HG02943 (cell line): ENCODE measurements around the gene IGSF3.

Experiments used
- ATAC-seq: cut with Tn5 transposase; IDR thresholded peaks from one replicate; pipeline ENCODE4 v1.9.1; 2021; ENCODE audit warnings: mild to moderate bottlenecking, low read depth, moderate library complexity; ENCODE audit not compliant: unreplicated experiment

The IGSF3 gene

DNA sequence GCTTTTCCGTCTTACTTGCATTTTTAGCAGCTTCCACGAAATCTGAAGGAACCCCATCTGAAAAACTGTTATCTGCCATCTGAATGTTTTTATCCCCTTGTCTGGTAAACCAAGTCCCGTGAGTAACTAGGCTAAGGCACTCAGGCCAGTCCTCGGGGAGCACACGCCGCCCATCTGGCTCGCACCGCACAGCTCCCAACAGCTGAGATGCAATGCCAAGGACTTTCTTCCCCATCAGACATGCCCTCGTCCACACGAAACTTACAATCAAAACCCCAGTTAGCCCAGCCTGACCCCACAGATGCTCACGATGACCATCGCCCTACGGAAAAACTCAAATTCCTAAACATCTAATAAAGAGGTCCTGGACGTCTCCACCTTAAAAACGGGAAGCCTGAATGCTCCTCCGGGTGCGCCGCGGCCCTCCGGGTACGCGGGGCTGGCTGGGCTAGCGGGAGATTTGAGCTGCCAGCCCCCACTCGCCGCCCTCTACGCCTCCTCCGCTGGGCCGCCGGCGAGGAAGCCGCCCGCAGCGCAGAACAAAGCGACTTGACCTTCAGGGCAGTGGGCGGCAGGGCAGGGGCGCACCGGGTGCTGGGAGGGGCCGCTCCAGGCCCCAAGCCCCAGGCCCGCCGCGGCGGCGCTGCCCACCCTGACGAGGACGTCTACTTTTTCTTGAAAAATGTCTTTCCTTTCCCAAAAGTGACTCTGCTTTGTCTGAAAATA lies 133.4 kb downstream of the IGSF3 start:
- no peak for ATAC-seq

DNA sequence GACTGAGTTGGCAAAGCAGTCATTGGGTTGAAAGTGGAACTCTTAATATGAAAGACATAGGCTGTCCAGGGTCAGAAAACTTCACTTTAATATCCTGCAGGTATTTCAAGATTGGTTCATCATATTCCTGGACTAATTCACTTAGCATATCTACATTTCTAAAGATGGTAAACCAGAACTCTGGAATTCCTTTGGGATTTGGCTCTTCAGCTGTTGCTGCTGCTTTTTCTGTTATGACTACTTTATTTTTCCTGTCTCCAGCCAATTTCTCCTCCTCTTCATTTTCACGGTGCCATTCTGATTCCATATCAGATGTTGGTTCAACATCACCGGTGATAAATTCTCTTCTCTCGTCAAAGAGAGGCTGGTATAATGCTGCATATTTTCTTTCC lies 134.1 kb downstream of the IGSF3 start:
- no peak for ATAC-seq

DNA sequence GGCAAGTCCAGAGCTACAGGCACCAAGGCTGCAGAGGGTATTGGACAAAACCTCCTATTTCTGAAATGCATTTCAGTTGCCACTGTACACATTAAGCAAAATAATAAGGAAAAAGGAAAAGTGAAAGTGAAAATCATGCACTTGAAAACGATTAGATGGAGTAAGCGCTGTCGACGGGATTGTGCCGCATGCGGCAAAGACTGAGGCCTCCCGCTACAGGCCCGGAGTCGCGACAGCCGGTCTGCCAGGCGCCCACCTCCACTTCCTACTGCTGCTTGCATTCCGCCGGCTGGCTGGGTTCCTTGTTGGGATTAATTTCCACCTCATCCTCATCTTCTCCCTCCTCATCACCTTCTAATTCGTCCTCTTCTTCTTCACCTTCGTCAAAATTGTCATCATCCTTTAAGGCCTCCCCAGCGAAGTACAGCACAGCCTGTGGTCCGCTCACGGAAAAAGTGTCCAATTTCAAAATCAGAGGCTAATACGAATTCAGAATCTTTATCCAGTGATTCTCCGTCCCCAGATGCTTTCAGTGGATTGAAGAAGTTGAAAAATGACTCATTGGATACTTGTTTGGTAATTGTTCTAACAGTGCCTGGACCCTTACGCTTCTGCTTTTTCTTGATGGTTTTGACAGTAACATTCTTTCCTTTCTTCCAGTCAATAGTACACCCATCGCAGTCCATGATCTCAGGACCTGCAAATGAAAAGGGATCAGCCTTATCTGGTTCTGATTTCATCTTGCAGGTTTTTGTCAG lies 134.7 kb downstream of the IGSF3 start:
- no peak for ATAC-seq

DNA sequence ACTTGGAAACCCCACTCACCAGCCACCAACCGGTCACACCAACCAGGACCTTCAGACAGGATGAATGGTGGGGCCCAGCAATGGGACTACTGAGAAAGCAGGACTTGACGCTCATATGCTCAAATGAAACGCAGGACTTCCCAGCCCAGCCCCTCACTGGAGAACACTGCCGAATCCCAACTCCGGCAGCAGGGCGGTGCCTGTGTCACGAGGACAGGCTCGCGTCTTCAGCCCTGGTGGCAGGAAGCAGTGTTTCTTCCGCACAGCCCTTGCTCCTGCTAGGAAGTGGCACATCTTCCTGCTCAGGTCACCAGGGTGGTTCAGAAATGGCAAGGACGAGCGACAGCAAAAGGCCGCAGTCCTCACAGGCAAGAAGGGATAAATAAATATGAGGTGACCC lies 135.6 kb downstream of the IGSF3 start:
- no peak for ATAC-seq

DNA sequence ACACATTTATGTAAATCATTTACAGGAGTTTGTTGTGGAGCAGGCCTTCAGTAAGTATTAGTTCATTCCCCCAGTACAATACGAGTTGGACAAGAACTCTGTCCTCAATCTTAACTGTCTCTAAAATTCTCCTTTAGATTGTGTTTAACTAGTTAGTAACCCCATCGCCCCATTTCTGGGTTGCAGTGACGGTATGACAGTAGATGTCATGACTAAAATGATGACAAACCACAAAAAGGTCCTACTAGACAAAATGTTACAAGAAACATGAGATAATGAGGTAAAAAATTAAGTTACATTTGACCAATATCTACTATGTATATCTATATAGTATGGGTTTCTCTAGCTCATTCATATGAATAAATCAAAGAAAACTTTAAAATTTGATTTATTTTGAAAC lies 137.9 kb downstream of the IGSF3 start:
- no peak for ATAC-seq

DNA sequence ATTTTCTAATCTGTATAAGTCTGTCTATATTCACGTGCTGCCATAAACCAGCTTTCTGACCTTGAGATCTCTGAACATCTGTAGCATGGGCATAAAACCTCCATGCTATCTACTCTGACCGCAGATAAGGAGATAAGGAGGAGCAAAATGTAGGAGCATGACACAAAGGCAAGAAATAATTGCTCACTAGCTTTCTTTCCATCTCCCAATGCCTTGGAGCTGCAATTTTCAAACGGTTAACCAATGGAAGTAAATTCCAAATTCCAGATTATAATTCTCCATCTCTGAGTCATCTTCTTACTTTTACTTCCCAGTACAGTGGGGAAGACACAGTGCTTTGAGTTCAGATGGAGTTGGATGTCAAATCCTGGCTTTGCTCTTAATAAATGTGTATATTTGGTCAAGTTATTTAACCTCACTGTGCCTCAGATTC lies 138.3 kb downstream of the IGSF3 start:
- ATAC-seq = no peak

DNA sequence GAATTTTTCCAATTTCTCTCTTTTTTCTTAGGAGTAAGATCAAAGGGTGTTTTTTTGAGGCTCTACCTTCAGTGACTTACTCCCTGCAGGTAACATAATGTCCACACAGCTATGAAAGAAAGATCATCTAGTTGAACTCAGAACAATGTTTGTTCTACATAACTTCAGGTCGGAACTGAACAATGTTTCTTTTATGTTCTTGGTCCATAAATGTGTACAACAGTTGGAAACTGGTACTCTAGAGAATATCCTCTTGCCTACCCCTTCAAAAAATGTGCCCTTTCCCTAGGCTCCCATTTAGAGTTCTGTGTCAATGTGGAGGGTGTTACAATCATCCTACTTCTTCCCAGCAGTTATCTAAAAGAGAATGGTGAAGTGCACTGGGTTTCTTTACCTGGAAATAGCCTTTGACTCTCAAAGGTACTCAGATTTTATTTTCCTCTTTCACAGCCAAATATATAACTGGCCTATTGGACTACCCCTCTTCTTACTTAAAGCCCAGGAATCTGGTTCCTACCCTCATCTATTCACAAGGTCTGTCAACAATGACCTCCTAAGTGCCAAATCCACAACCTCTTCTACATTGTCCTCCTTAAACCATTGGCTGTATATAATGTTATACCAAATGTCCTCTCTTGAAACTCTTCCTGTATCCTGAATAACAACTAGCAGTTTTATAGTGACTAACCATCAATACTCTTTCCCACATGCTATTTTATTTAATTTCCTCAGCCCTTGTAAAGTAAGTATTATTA lies 139.0 kb downstream of the IGSF3 start:
- no peak for ATAC-seq

DNA sequence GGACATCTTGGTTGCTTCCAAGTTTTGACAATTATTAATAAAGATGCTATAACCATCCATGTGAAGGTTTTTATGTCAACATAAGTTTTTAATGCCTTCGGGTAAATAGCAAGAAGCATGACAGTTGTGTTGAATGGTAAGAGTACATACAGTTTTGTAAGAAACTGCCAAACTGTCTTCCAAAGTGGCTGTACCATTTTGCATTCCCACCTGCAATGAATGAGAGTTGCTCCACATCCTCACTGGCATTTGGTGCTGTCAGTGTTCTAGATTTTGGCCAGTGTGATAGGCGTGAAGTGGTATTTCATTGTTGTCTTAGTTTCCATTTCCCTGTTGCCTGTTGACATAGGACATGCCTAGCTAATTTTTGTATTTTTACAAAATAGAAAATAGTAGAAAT lies 142.1 kb downstream of the IGSF3 start:
- no peak for ATAC-seq
